K562 (cell line): ENCODE results near the gene GARIN1A. TPM values are rescaled to one million over a fixed set of nuclear protein-coding genes. Genes with fewer than 3 reads are reported as not detected.
A peak's percentile ranks its signal among the peaks of the same experiment; 100 is the strongest.

Experiments used
- ATAC-seq: fragments of 200-7000 bp; cut with Tn5 transposase; 3 replicates; pipeline ENCODE4 v1.9.1; 2020; ENCODE audit warnings: moderate library complexity
- BruUV-seq: library from RNA; stranded (reverse); fragments of 400-500 nt; replicated peaks from 2 replicates; lab custom pipeline; 2021; lab: Mats Ljungman, UMichigan
- CTCF ChIA-PET: fragments of 300-600 bp; formaldehyde crosslinking; extraction: SDS; loops from one replicate; lab custom pipeline; 2021; ENCODE audit warnings: low intra/inter-chr PET ratio; lab: Yijun Ruan, JAX
- POLR2A ChIA-PET: fragments of 300-600, 350-650 bp; sonication (Branson Sonifier 250); formaldehyde crosslinking; extraction: SDS; loops from one replicate; lab custom pipeline; 2021; ENCODE audit warnings: antibody characterized with exemption, inconsistent platforms; lab: Yijun Ruan, JAX
- DNase-seq, 4 experiments: peaks; one replicate each; pipeline versions ENCODE4 v3.0.0 to v3.0.0-alpha.2; 2011 to 2018; ENCODE audit warnings: low spot score in 3 of 4, mixed read lengths in 3 of 4; ENCODE audit errors: extremely low read depth in 1 of 4
- FAIRE-seq: peaks from 2 replicates; lab custom pipeline; 2011; peaks lifted over from hg19 to GRCh38; lab: Jason Lieb, UNC
- H2AFZ ChIP-seq: 2 replicates; pipeline ENCODE4 v1.6.0; 2011; ENCODE audit warnings: low read depth, low read length, control low read depth, inconsistent platforms
- H3K27ac ChIP-seq: fragments of 200-600 bp; 3 replicates; pipeline ENCODE4 v1.8.0; 2011; ENCODE audit warnings: low read depth, mild to moderate bottlenecking, control low read depth, inconsistent platforms, low read length, moderate library complexity, mixed read lengths; ENCODE audit errors: extremely low read depth
- H3K27me3 ChIP-seq, 2 experiments: fragments of 300-600 bp in 1 of 2; 2 replicates in 1 of 2; 3 replicates in 1 of 2; pipeline versions ENCODE4 v1.6.0 to v1.8.0; 2011; ENCODE audit warnings: inconsistent platforms in 2 of 2, low read length in 2 of 2, mild to moderate bottlenecking in 1 of 2, mixed read lengths in 1 of 2, moderate library complexity in 1 of 2; ENCODE audit not compliant: control insufficient read depth in 2 of 2, insufficient read depth in 2 of 2
- H3K36me3 ChIP-seq: fragments of 300-600 bp; 3 replicates; pipeline ENCODE4 v1.8.0; 2011; ENCODE audit warnings: mild to moderate bottlenecking, low read length, inconsistent platforms; ENCODE audit not compliant: control insufficient read depth, insufficient read depth
- H3K4me1 ChIP-seq, 2 experiments: fragments of 200-600 bp in 1 of 2; replicated peaks in 1 of 2; 2 replicates in 1 of 2; 3 replicates in 1 of 2; pipeline versions ENCODE4 v1.5.1 to v1.8.0; 2011; ENCODE audit warnings: inconsistent platforms in 2 of 2, low read length in 2 of 2, mild to moderate bottlenecking in 1 of 2, mixed read lengths in 1 of 2, moderate library complexity in 1 of 2; ENCODE audit not compliant: control insufficient read depth in 2 of 2, insufficient read depth in 2 of 2
- H3K4me2 ChIP-seq: 2 replicates; pipeline ENCODE4 v1.6.1; 2011; ENCODE audit warnings: low read length, control low read depth, inconsistent platforms, mixed read lengths; ENCODE audit not compliant: insufficient read depth
- H3K4me3 ChIP-seq: fragments of 200-600 bp; sonication (generic), shearing (Covaris generic); 2 replicates; pipeline ENCODE4 v1.5.1; 2016; ENCODE audit warnings: control low read depth, inconsistent platforms
- H3K79me2 ChIP-seq: fragments of 200-600 bp; 3 replicates; pipeline ENCODE4 v1.8.0; 2011; ENCODE audit warnings: low read length, inconsistent platforms; ENCODE audit not compliant: control insufficient read depth, insufficient read depth
- H3K9ac ChIP-seq, 2 experiments: 2 replicates each; pipeline versions ENCODE4 v1.6.0 to v1.6.1; 2011; ENCODE audit warnings: low read depth in 2 of 2, low read length in 2 of 2, control low read depth in 1 of 2, inconsistent platforms in 1 of 2, mild to moderate bottlenecking in 1 of 2, mixed read lengths in 1 of 2; ENCODE audit not compliant: insufficient read depth in 1 of 2
- H3K9me1 ChIP-seq: one replicate; pipeline ENCODE4 v1.6.0; 2011; ENCODE audit warnings: inconsistent platforms, mild to moderate bottlenecking, low read length, moderate library complexity; ENCODE audit not compliant: control insufficient read depth, insufficient read depth
- H3K9me3 ChIP-seq: replicated peaks from 2 replicates; pipeline ENCODE4 v1.5.1; 2011; ENCODE audit warnings: low read depth, low read length, inconsistent platforms; ENCODE audit not compliant: control insufficient read depth, insufficient read depth
- H4K20me1 ChIP-seq: replicated peaks from 2 replicates; pipeline ENCODE4 v1.6.1; 2011; ENCODE audit warnings: low read length, inconsistent platforms, mixed read lengths; ENCODE audit not compliant: control insufficient read depth, insufficient read depth
- KDM1A ChIP-seq, 2 experiments: fragments of 450-650 bp; IDR thresholded peaks; 2 replicates each; pipeline ENCODE4 v1.6.1; 2016; ENCODE audit warnings: mild to moderate bottlenecking in 2 of 2
- MEIS2 ChIP-seq: fragments of 450-650 bp; IDR thresholded peaks from 2 replicates; pipeline ENCODE4 v1.6.1; 2014; ENCODE audit warnings: mild to moderate bottlenecking; ENCODE audit not compliant: partially characterized antibody
- NR2C1 ChIP-seq, 2 experiments: fragments of 450-650 bp; IDR thresholded peaks; 2 replicates each; pipeline ENCODE4 v1.6.1; 2017; ENCODE audit warnings: mild to moderate bottlenecking in 2 of 2, antibody characterized with exemption in 1 of 2, inconsistent platforms in 1 of 2, missing compliant biosample characterization in 1 of 2, missing genetic modification characterization in 1 of 2
- SREBF2 ChIP-seq: sonication (generic); formaldehyde crosslinking; IDR thresholded peaks from 2 replicates; pipeline ENCODE4 v1.4.0; 2020; ENCODE audit warnings: mild to moderate bottlenecking, missing genetic modification reagents
- TBL1XR1 ChIP-seq, 2 experiments: IDR thresholded peaks; 2 replicates each; pipeline ENCODE4 v1.6.1; 2012; ENCODE audit warnings: improper control_type of control experiment in 2 of 2, low read length in 2 of 2, mild to moderate bottlenecking in 1 of 2
- ZNF584 ChIP-seq: fragments of 200-800 bp; sonication (Bioruptor generic); IDR thresholded peaks from 2 replicates; pipeline ENCODE4 v1.6.1; 2016; ENCODE audit warnings: low read depth, mild to moderate bottlenecking, missing genetic modification characterization, missing compliant biosample characterization
- WGBS: fragments of 100-300 bp; shearing (Covaris generic); methylation state at CpG from one replicate; pipeline ENCODE4 v1.1.6; 2016; ENCODE audit warnings: low coverage, mixed read lengths; ENCODE audit not compliant: insufficient coverage; ENCODE audit errors: missing lambda C conversion rate; 5-methylcytosine and 5-hydroxymethylcytosine counted together
- in situ Hi-C: fragments of 300-500 bp; cut with MboI; formaldehyde crosslinking; loops from 4 replicates; pipeline ENCODE4 v1.15.0; 2018; ENCODE audit warnings: inconsistent platforms, mixed read lengths
- intact Hi-C: fragments of 100-400 bp; cut with micrococcal nuclease; formaldehyde crosslinking; loops from 2 replicates; pipeline ENCODE4 v1.14.2; 2022
- polyA plus RNA-seq, 8 experiments: library from polyadenylated mRNA; depleted of rRNA in 4 of 8; stranded (reverse) in 5 of 8; unstranded in 3 of 8; fragments of >200 nt; fragmentation: Nextera tagmentation in 2 of 8; fragmentation: Illumina TruSeq in 1 of 8; extraction: Ambion mirVana in 2 of 8; extraction: Trizol in 1 of 8; gene quantifications; 2 replicates each; pipeline versions ENCODE4 v1.2.1 to v1.2.3, GENCODE V29; 2011 to 2014; ENCODE audit warnings: inconsistent platforms in 1 of 8, missing spikeins in 1 of 8
- total RNA-seq, 7 experiments: library from RNA; depleted of rRNA in 6 of 7; stranded (reverse); fragments of >200 nt in 6 of 7; fragmentation: Illumina TruSeq in 2 of 7; extraction: Trizol in 2 of 7; gene quantifications; 2 replicates each; pipeline versions ENCODE4 v1.2.1 to v1.2.3, GENCODE V29; 2011 to 2021; ENCODE audit warnings: low replicate concordance in 1 of 7
- TF ChIP-seq, protein P1 (sequence below), 3 experiments: fragments of 200-800 bp in 1 of 3; sonication (Bioruptor generic) in 1 of 3; sonication (generic) in 1 of 3; formaldehyde crosslinking in 1 of 3; IDR thresholded peaks; 2 replicates each; pipeline versions ENCODE4 v1.6.1 to v1.8.0; 2016 to 2022; ENCODE audit warnings: mild to moderate bottlenecking in 2 of 3, missing compliant biosample characterization in 2 of 3, missing genetic modification characterization in 2 of 3, missing genetic modification reagents in 1 of 3

The GARIN1A gene
- total and polyA plus RNA-seq, 9 of the 15 experiments (the other 6 are each of a cell fraction or from before 2014, with no cell fraction given), result 0.01 to 0.41 (median 0.04) TPM; not detected in 3

- Histone ChIP-seq H3K9me1 (no peaks in the 10 kb centered on the region), H3K27ac (no peak overlapping the region), H3K4me1 (peaks cover 0 to 11% of the 10 kb centered on the region in 2 experiments; a peak in 4 of 5 replicates), H3K79me2 (no peaks in the 10 kb centered on the region), H3K27me3 (peaks cover 6 to 10% of the 10 kb centered on the region in 2 experiments; a peak in 3 of 5 replicates)
- no peak for DNase-seq
- no peak for TF ChIP-seq ZNF584 (CRISPR knock-in tag)
- TF ChIP-seq MEIS2, result peak; percentile 5
- TF ChIP-seq, protein P1, sequence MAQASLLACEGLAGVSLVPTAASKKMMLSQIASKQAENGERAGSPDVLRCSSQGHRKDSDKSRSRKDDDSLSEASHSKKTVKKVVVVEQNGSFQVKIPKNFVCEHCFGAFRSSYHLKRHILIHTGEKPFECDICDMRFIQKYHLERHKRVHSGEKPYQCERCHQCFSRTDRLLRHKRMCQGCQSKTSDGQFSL (CRISPR knock-in tag; IDR thresholded peaks at IDR 0.05), result no peak
- TF ChIP-seq, protein P1 (tag; IDR thresholded peaks at IDR 0.05), result 0 out of 4 replicates have a peak, but pooled peaks of 1 of the 2 experiments have one; percentile 29
- TF ChIP-seq KDM1A (IDR thresholded peaks at IDR 0.05), result peak; percentile 52 to 69; a peak in 3 of 4 replicates
- TF ChIP-seq SREBF2 (CRISPR knock-in tag), result no peak
- no peak for TF ChIP-seq NR2C1 (IDR thresholded peaks at IDR 0.05)
- no peak for TF ChIP-seq NR2C1 (tag; IDR thresholded peaks at IDR 0.05)
- TF ChIP-seq TBL1XR1 (IDR thresholded peaks at IDR 0.05; ENCODE audit: low read length in 2 of 2), result no peak
- TF ChIP-seq, all 486 proteins: peak for 3
- Histone ChIP-seq H3K9me3 (no peaks in the 10 kb centered on the region), H3K9ac (no peak overlapping the region), H3K4me2 (no peak overlapping the region), H3K4me3 (no peak overlapping the region), H2AFZ (no peak overlapping the region), H3K36me3 (no peaks in the 10 kb centered on the region), H4K20me1 (no peaks in the 10 kb centered on the region)
- ATAC-seq (no peak), FAIRE-seq (no peak)
- ChIA-PET CTCF (no interaction called here), POLR2A (interaction anchor here (1.0 to 1.7 kb wide), 4 partner anchors 14 to 74 kb away, joined by 3 to 7 read pairs (median 4); partner anchors contain the start of gene CALU)
- no TSS peak for BruUV-seq
- WGBS, result 10% methylated on average over 3 of the region's 3 CpGs
- in situ Hi-C loops (no loop called here), intact Hi-C loops (no loop called here)
Measured at GRCh38 chr7:128699196-128699712, 27.2 kb downstream of the GARIN1A start.
